Measurements from ENCODE around the gene GGA1. TPM values are rescaled to one million over a fixed set of nuclear protein-coding genes. Genes with fewer than 3 reads are reported as not detected.

Gene GGA1
- total and polyA plus RNA-seq, 2 experiments from 2014 or later, result 29.7 TPM

DNA sequence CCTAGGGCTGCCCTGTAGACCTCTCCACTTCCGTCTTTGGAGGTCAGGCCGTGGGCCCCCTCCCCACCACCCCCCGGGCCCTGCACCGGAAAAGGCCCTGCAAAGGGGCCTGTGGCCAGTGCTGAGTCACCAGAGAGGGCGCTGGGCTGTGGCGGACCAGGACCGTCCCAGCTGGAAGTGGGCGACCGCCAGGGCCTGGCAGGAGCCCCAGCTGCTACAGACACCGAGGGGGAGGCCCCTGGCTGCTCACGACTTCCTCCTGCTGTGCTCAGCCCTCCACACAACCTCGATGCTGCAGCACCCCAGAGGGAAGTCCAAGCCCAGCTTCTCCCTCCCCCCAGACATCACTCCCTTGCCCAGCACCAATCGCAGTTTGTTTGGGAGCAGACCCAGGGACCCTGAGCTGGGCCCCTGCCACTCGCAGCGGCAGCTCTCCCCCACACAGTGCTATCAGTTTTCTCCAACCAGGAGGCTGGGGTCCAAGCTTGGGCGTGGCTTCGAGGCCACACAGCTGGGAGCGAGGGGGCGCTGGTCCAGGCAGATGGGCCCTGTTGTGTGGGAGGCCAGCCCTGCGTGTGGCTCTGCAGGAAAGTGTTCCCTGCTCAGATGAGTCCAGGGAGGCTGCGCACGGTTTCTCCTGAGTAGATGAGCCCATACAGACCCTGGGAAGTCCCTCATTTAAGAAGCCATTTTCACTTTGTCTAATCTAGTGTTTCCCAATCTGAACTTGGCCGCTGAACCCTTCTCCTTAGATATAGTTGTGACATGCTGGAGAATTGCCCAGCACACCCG lies 25.2 kb downstream of the GGA1 start:
- H3K4me3 ChIP-seq, result peak overlapping the region; percentile 47; the same call in 1 of the 2 replicates
- peaks cover 6% of the 10 kb centered on the region; the same call in 1 of the 2 replicates for H3F3A ChIP-seq (ENCODE audit: insufficient read depth)
- no peaks in the 10 kb centered on the region for H3K9me3 ChIP-seq (ENCODE audit: low read depth)
- in situ Hi-C loops (cut with MboI), result no loop called here
- H3K36me3 ChIP-seq (ENCODE audit: low read depth), result no peaks in the 10 kb centered on the region
- no peaks in the 10 kb centered on the region for H3K27me3 ChIP-seq (replicated peaks; ENCODE audit: insufficient read depth)
- peak overlapping the region; percentile 66 for H3K27ac ChIP-seq
- H3K4me1 ChIP-seq (ENCODE audit: insufficient read depth), result peaks cover 22% of the 10 kb centered on the region
- peak overlapping the region; percentile 68 for H3K9ac ChIP-seq
- H3K79me2 ChIP-seq (ENCODE audit: insufficient read depth), result no peaks in the 10 kb centered on the region
- peak overlapping the region; percentile 52 for H2AFZ ChIP-seq
- TF ChIP-seq EZH2phosphoT487 (IDR thresholded peaks at IDR 0.05; ENCODE audit: insufficient read depth, low read depth) (no peak), EZH2 (IDR thresholded peaks at IDR 0.05; ENCODE audit: insufficient read depth, poor library complexity, severe bottlenecking) (no peak)
- H3K4me2 ChIP-seq (ENCODE audit: unreplicated experiment), result peak overlapping the region; percentile 71
- no peaks in the 10 kb centered on the region for H3K9me2 ChIP-seq (ENCODE audit: insufficient read depth)
- H4K20me1 ChIP-seq (ENCODE audit: insufficient read depth), result no peaks in the 10 kb centered on the region
- 3 to 4% methylated on average over 22 to 23 of the region's 24 CpGs for WGBS, 2 experiments (ENCODE audit: low coverage in 1 of 2, low lambda C conversion rate in 2 of 2, missing lambda C conversion rate in 2 of 2)
- DNase-seq, result peak; percentile 87

DNA sequence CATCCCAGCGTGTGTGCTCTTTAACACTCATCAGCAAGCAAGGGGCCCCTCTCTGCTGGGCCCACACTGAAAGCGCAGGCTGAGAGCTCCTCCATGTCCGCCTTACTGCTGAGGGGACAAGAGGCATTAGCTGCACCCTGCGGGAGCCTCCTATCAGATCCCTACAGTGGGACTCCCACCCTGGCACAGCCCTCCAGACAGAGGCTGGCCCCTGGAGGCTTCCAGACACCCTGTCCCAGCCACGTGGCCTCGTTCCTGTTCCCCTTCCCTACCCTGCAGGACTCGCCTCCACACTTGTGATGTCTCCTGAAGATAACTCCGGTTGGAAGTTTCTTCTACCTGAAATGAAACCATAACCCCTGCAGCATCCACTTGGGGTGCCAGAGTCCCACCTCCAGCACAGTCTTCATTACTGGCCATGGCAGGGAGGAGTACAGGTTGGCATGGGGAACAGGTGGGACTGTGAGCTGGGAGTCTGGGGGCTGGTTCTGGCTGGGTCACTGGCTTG lies 25.8 kb downstream of the GGA1 start:
- H4K20me1 ChIP-seq (ENCODE audit: insufficient read depth), result no peaks in the 10 kb centered on the region
- WGBS, 2 experiments (ENCODE audit: low coverage in 1 of 2, low lambda C conversion rate in 2 of 2, missing lambda C conversion rate in 2 of 2), result 24 to 27% methylated on average over 8 of the region's 8 CpGs
- H3K4me3 ChIP-seq, result peak overlapping the region; percentile 47; the same call in 1 of the 2 replicates
- peak overlapping the region; percentile 68 for H3K9ac ChIP-seq
- peak overlapping the region; percentile 71 for H3K4me2 ChIP-seq (ENCODE audit: unreplicated experiment)
- no peaks in the 10 kb centered on the region for H3K9me2 ChIP-seq (ENCODE audit: insufficient read depth)
- H3K36me3 ChIP-seq (ENCODE audit: low read depth), result no peaks in the 10 kb centered on the region
- in situ Hi-C loops (cut with MboI), result no loop called here
- no peaks in the 10 kb centered on the region for H3K27me3 ChIP-seq (replicated peaks; ENCODE audit: insufficient read depth)
- peaks cover 22% of the 10 kb centered on the region for H3K4me1 ChIP-seq (ENCODE audit: insufficient read depth)
- H3K27ac ChIP-seq, result peak overlapping the region; percentile 66
- TF ChIP-seq EZH2 (IDR thresholded peaks at IDR 0.05; ENCODE audit: insufficient read depth, poor library complexity, severe bottlenecking) (no peak), EZH2phosphoT487 (IDR thresholded peaks at IDR 0.05; ENCODE audit: insufficient read depth, low read depth) (no peak)
- peak overlapping the region; percentile 52; the same call in 1 of the 2 replicates for H2AFZ ChIP-seq
- no peaks in the 10 kb centered on the region for H3K9me3 ChIP-seq (ENCODE audit: low read depth)
- H3K79me2 ChIP-seq (ENCODE audit: insufficient read depth), result no peaks in the 10 kb centered on the region
- no peak for DNase-seq
- peaks cover 6% of the 10 kb centered on the region; the same call in 1 of the 2 replicates for H3F3A ChIP-seq (ENCODE audit: insufficient read depth)

DNA sequence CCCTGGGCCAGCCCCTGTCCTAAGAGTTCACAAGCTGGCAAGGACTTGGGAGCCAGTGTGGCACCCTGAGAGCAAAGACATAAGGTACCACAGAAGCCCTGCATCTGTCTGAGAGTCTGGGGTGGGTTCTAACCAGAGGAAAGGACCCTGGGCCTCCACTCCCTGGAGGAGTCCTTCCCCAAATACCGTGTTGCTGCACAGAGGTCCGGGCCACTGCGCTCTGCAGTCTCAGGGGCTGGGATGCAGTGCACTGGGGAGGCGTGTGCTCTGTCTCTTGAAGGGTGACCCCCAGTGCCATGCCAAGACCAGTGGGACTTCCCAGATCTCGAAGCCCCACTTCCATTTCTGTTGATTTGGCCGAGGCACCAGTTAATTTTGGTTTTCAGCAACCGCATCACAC lies 26.5 kb downstream of the GGA1 start:
- Histone ChIP-seq H3K9me2 (ENCODE audit: insufficient read depth) (no peaks in the 10 kb centered on the region), H3K79me2 (ENCODE audit: insufficient read depth) (peaks cover 2% of the 10 kb centered on the region; the same call in 1 of the 2 replicates), H3F3A (ENCODE audit: insufficient read depth) (peaks cover 6% of the 10 kb centered on the region; the same call in 1 of the 2 replicates), H2AFZ (no peak overlapping the region), H3K9ac (no peak overlapping the region), H3K27me3 (replicated peaks; ENCODE audit: insufficient read depth) (no peaks in the 10 kb centered on the region), H3K36me3 (ENCODE audit: low read depth) (no peaks in the 10 kb centered on the region), H4K20me1 (ENCODE audit: insufficient read depth) (no peaks in the 10 kb centered on the region), H3K9me3 (ENCODE audit: low read depth) (no peaks in the 10 kb centered on the region), H3K4me3 (no peak overlapping the region), H3K4me2 (ENCODE audit: unreplicated experiment) (no peak overlapping the region), H3K4me1 (ENCODE audit: insufficient read depth) (peaks cover 22% of the 10 kb centered on the region), H3K27ac (no peak overlapping the region)
- 98 to 100% methylated on average over 7 of the region's 7 CpGs for WGBS, 2 experiments (ENCODE audit: low coverage in 1 of 2, low lambda C conversion rate in 2 of 2, missing lambda C conversion rate in 2 of 2)
- DNase-seq, result no peak
- in situ Hi-C loops (cut with MboI), result no loop called here
- no peak for TF ChIP-seq EZH2phosphoT487 (IDR thresholded peaks at IDR 0.05; ENCODE audit: insufficient read depth, low read depth)
- TF ChIP-seq EZH2 (IDR thresholded peaks at IDR 0.05; ENCODE audit: insufficient read depth, poor library complexity, severe bottlenecking), result no peak

DNA sequence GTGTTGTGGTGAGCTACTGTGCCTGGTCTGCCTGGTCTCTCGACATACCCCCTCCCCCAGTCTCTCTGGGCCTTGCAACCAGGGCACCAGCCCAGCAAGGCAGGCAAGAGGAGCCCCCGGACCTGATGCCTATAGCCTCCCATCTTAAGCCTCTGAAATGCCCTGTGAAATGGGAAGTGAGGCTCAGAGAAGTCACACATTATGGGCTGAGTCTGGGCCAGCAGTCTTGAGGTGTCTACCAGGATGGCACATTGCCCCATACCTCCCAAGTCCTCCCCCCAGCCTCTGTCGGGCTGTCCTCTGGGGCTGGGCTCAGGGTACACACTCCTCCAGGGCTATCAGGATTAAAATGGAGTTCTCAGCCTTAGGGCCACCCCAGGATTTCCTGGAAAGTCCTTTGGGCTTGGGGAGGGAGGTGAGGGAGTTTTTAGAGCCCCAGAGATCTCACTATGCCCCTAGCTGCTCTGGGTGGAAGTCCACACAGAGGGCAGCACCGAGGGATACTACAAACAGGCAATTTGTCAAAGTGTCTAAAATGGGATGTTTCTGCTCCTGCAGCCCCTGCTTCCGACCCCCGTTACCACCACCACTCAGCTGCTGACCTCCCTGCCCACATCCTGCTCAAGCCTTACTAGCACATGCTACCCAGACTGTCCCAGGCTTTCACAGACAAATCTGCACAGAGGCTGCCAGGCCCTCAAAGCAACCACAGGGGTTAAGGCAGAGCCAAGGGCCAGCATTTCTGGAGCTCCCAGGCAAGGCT lies 27.7 kb downstream of the GGA1 start:
- Histone ChIP-seq H3K9me3 (ENCODE audit: low read depth) (no peaks in the 10 kb centered on the region), H3K4me3 (no peak overlapping the region), H3K9me2 (ENCODE audit: insufficient read depth) (no peaks in the 10 kb centered on the region), H3K27ac (no peak overlapping the region), H3F3A (ENCODE audit: insufficient read depth) (peaks cover 6% of the 10 kb centered on the region; the same call in 1 of the 2 replicates), H3K4me2 (ENCODE audit: unreplicated experiment) (no peak overlapping the region), H3K4me1 (ENCODE audit: insufficient read depth) (peaks cover 22% of the 10 kb centered on the region), H3K9ac (no peak overlapping the region), H2AFZ (no peak overlapping the region), H3K79me2 (ENCODE audit: insufficient read depth) (peaks cover 5% of the 10 kb centered on the region; the same call in 1 of the 2 replicates), H3K36me3 (ENCODE audit: low read depth) (no peaks in the 10 kb centered on the region), H3K27me3 (replicated peaks; ENCODE audit: insufficient read depth) (no peaks in the 10 kb centered on the region), H4K20me1 (ENCODE audit: insufficient read depth) (no peaks in the 10 kb centered on the region)
- WGBS, 2 experiments (ENCODE audit: low coverage in 1 of 2, low lambda C conversion rate in 2 of 2, missing lambda C conversion rate in 2 of 2), result 87% methylated on average over 6 of the region's 6 CpGs
- DNase-seq, result peak; percentile 27
- no peak for TF ChIP-seq EZH2 (IDR thresholded peaks at IDR 0.05; ENCODE audit: insufficient read depth, poor library complexity, severe bottlenecking)
- TF ChIP-seq EZH2phosphoT487 (IDR thresholded peaks at IDR 0.05; ENCODE audit: insufficient read depth, low read depth), result no peak
- in situ Hi-C loops (cut with MboI), result no loop called here
